OCI-LY3 (cell line): ENCODE measurements around the gene ELL3.
"Not testable (repeated sequence)": the region's sequence is repeated elsewhere in the genome, so short reads cannot be mapped to it uniquely, and the experiment has no call there.

Source experiments
- H2AFZ ChIP-seq: fragments of 200-600, 300-600 bp; shearing (Covaris generic); 2 replicates; pipeline ENCODE4 v1.6.0; 2014; ENCODE audit warnings: antibody characterized with exemption, low read depth, low read length
- H3K27ac ChIP-seq: fragments of 200-600, 300-600 bp; sonication (generic); 2 replicates; pipeline ENCODE4 v1.5.1; 2014; ENCODE audit warnings: mild to moderate bottlenecking, low read length, moderate library complexity, mixed read lengths
- H3K27me3 ChIP-seq: fragments of 200-600, 300-600 bp; sonication (generic); 2 replicates; pipeline ENCODE4 v1.6.1; 2014; ENCODE audit warnings: low read depth, low read length, mixed read lengths
- H3K36me3 ChIP-seq: fragments of 200-600, 300-600 bp; sonication (generic); replicated peaks from 2 replicates; pipeline ENCODE3; 2014; ENCODE audit warnings: low read depth, low read length, mixed read lengths
- H3K4me1 ChIP-seq: fragments of 300-600, 200-600 bp; sonication (generic); 2 replicates; pipeline ENCODE4 v1.6.1; 2014; ENCODE audit warnings: low read length, mixed read lengths
- H3K4me2 ChIP-seq: fragments of 200-600, 300-600 bp; sonication (generic); 2 replicates; pipeline ENCODE4 v1.6.1; 2014; ENCODE audit warnings: low read length, mixed read lengths
- H3K4me3 ChIP-seq: fragments of 300-600, 200-600 bp; sonication (generic); 2 replicates; pipeline ENCODE4 v1.5.1; 2014; ENCODE audit warnings: antibody characterized with exemption, mild to moderate bottlenecking, low read length, moderate library complexity
- H3K79me2 ChIP-seq: fragments of 300-600, 200-600 bp; shearing (Covaris generic); 2 replicates; pipeline ENCODE4 v1.6.1; 2014; ENCODE audit warnings: mild to moderate bottlenecking, low read length, mixed read lengths
- H3K9ac ChIP-seq: fragments of 300-600, 200-600 bp; shearing (Covaris generic); 2 replicates; pipeline ENCODE4 v1.6.0; 2014; ENCODE audit warnings: mild to moderate bottlenecking, low read length, moderate library complexity
- H3K9me3 ChIP-seq: fragments of 200-600, 300-600 bp; shearing (Covaris generic); 2 replicates; pipeline ENCODE4 v1.6.1; 2014; ENCODE audit warnings: low read length, mixed read lengths; ENCODE audit not compliant: insufficient read depth
- H4K20me1 ChIP-seq: fragments of 200-600, 300-600 bp; sonication (generic); 2 replicates; pipeline ENCODE4 v1.6.1; 2016; ENCODE audit warnings: low read length, mixed read lengths; ENCODE audit not compliant: insufficient read depth
- CTCF ChIP-seq: fragments of 200-600, 300-600 bp; sonication (generic); IDR thresholded peaks from 2 replicates; pipeline ENCODE4 v1.5.1; 2014; ENCODE audit warnings: antibody characterized with exemption, low read length, low read depth
- EZH2phosphoT487 ChIP-seq: fragments of 200-600 bp; shearing (Covaris generic); IDR thresholded peaks from 2 replicates; pipeline ENCODE4 v1.6.1; 2018; ENCODE audit warnings: antibody characterized with exemption, mixed run types, low read depth

ELL3 gene

GRCh38 chr15:43748376-43748775 is 28.4 kb downstream of the ELL3 start:
- peaks cover 58% of the 10 kb centered on the region for H4K20me1 ChIP-seq
- no peaks in the 10 kb centered on the region for H3K27me3 ChIP-seq
- H2AFZ ChIP-seq: no peak overlapping the region
- H3K4me2 ChIP-seq: peak overlapping the region; percentile 82
- H3K79me2 ChIP-seq: peaks cover 76% of the 10 kb centered on the region
- H3K9ac ChIP-seq: peak overlapping the region; percentile 99; the same call in 1 of the 2 replicates
- peaks cover 30% of the 10 kb centered on the region for H3K36me3 ChIP-seq
- H3K4me1 ChIP-seq: peaks cover 49% of the 10 kb centered on the region
- H3K27ac ChIP-seq: 0 out of 2 replicates have a peak overlapping the region, but pooled peaks have one; percentile 6
- peak overlapping the region; percentile 91 for H3K4me3 ChIP-seq
- H3K9me3 ChIP-seq: no peaks in the 10 kb centered on the region
- TF ChIP-seq EZH2phosphoT487 (no peak), CTCF (no peak)

GRCh38 chr15:43746903-43747309 is 29.9 kb downstream of the ELL3 start:
- Histone ChIP-seq H3K36me3 (peaks cover 16% of the 10 kb centered on the region), H3K4me1 (peaks cover 49% of the 10 kb centered on the region), H3K79me2 (peaks cover 61% of the 10 kb centered on the region), H3K9ac (peak overlapping the region; percentile 99), H3K4me2 (peak overlapping the region; percentile 82), H3K27ac (peak overlapping the region; percentile 82), H3K4me3 (peak overlapping the region; percentile 91), H4K20me1 (peaks cover 44% of the 10 kb centered on the region)
- H3K27me3 ChIP-seq, H3K9me3 ChIP-seq, H2AFZ ChIP-seq: not testable (repeated sequence)

- peak within 1 kb of the TSS; percentile 99 for H3K9ac ChIP-seq
- H3K27me3 ChIP-seq, H2AFZ ChIP-seq, H3K9me3 ChIP-seq: not testable (repeated sequence)
- H3K79me2 ChIP-seq: peaks cover 56% of the 10 kb centered on the region
- H3K27ac ChIP-seq: peak within 1 kb of the TSS; percentile 82
- H3K36me3 ChIP-seq: peaks cover 10% of the 10 kb centered on the region
- H3K4me1 ChIP-seq: peaks cover 44% of the 10 kb centered on the region
- peak within 1 kb of the TSS; percentile 82 for H3K4me2 ChIP-seq
- peaks cover 38% of the 10 kb centered on the region for H4K20me1 ChIP-seq
- peak within 1 kb of the TSS; percentile 91 for H3K4me3 ChIP-seq
Measured at GRCh38 chr15:43746245-43746902, 30.4 kb downstream of the ELL3 start, which contains the start of gene PDIA3. Gene PDIA3, plus strand, starts transcription at chr15:43746438. Its CDS starts 102 bp downstream, at chr15:43746540.

GRCh38 chr15:43735416-43735815 is 41.4 kb downstream of the ELL3 start:
- no peak overlapping the region for H3K9ac ChIP-seq
- peaks cover 6% of the 10 kb centered on the region for H3K4me1 ChIP-seq
- no peaks in the 10 kb centered on the region for H4K20me1 ChIP-seq
- H3K9me3 ChIP-seq: no peaks in the 10 kb centered on the region
- H3K36me3 ChIP-seq: no peaks in the 10 kb centered on the region
- no peak overlapping the region for H3K27ac ChIP-seq
- no peak overlapping the region; the same call in 1 of the 2 replicates for H3K4me3 ChIP-seq
- peak overlapping the region; percentile 52 for H3K4me2 ChIP-seq
- no peaks in the 10 kb centered on the region for H3K27me3 ChIP-seq
- no peaks in the 10 kb centered on the region for H3K79me2 ChIP-seq
- TF ChIP-seq CTCF (no peak), EZH2phosphoT487 (no peak)
- no peak overlapping the region for H2AFZ ChIP-seq

DNA sequence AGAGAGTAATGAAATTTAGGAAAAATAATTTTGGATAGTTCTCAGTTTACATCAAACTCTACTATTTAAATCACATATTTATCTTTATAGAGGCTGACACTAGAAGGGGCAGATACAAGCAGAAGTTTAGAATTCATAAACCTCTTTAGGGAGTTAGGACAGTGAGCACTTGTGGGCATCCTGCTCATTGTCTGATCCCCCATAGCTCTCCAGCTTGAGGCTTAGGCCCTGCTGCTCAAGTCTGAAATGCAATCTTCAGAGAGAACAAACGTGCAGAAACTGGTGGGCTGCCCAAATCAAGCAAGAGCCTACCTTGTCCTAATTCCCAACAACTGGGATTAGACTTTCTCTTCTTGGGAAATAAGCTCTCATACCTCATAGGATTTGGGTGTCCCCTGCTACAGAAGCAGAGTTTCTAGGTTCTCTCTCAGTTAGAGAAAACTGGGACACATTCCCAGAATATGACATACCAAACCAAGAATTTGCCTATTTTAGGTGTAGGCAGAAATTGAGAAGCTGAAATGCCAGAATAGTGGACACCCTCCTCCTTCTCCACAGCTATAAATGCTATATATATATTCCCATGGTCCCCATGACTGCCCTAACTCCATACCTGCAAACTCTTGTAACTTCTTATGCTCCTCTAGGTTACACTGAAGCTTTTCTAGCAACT is 48.6 kb downstream of the ELL3 start:
- not testable (repeated sequence) for H3K79me2 ChIP-seq, H3K4me2 ChIP-seq, H3K27me3 ChIP-seq, H3K4me1 ChIP-seq, H3K36me3 ChIP-seq, H3K9me3 ChIP-seq, H4K20me1 ChIP-seq, H3K4me3 ChIP-seq, H3K9ac ChIP-seq, H3K27ac ChIP-seq, H2AFZ ChIP-seq

GRCh38 chr15:43726306-43726705 is 50.5 kb downstream of the ELL3 start:
- not testable (repeated sequence) for H3K4me1 ChIP-seq, H3K36me3 ChIP-seq, H3K27me3 ChIP-seq, H3K79me2 ChIP-seq, H3K4me2 ChIP-seq, H4K20me1 ChIP-seq, H3K4me3 ChIP-seq, H3K9me3 ChIP-seq, H2AFZ ChIP-seq, H3K9ac ChIP-seq, H3K27ac ChIP-seq
